GM23338 (cell line): ENCODE measurements around the gene RBM34. TPM values are rescaled to one million over a fixed set of nuclear protein-coding genes. Genes with fewer than 3 reads are reported as not detected.

ENCODE experiments used
- ATAC-seq: fragments of 200-7000 bp; cut with Tn5 transposase; 3 replicates; pipeline ENCODE4 v1.9.1; 2020
- DNase-seq: peaks from one replicate; pipeline ENCODE4 v3.0.0-alpha.2; 2015; ENCODE audit warnings: low spot score
- H2AFZ ChIP-seq: fragments of 200-600 bp; sonication (generic); 2 replicates; pipeline ENCODE4 v1.8.0; 2016; ENCODE audit warnings: antibody characterized with exemption, mild to moderate bottlenecking, moderate library complexity
- H3F3A ChIP-seq: fragments of 200-600 bp; sonication (generic); replicated peaks from 2 replicates; pipeline ENCODE4 v1.8.0; 2017; ENCODE audit warnings: antibody characterized with exemption, mixed run types, low read depth
- H3K27ac ChIP-seq: fragments of 200-600 bp; sonication (generic); 2 replicates; pipeline ENCODE4 v1.6.1; 2016; ENCODE audit warnings: low read depth
- H3K27me3 ChIP-seq: fragments of 200-600 bp; sonication (generic); 2 replicates; pipeline ENCODE4 v1.8.0; 2016; ENCODE audit warnings: mild to moderate bottlenecking, mixed run types, moderate library complexity; ENCODE audit not compliant: insufficient read depth
- H3K36me3 ChIP-seq: fragments of 200-600 bp; sonication (generic); 2 replicates; pipeline ENCODE4 v1.8.0; 2016; ENCODE audit warnings: mild to moderate bottlenecking; ENCODE audit not compliant: insufficient read depth
- H3K4me1 ChIP-seq: fragments of 200-600 bp; sonication (generic); 2 replicates; pipeline ENCODE4 v1.8.0; 2016; ENCODE audit warnings: mild to moderate bottlenecking, moderate library complexity; ENCODE audit not compliant: insufficient read depth
- H3K4me2 ChIP-seq: fragments of 200-600 bp; sonication (generic); 2 replicates; pipeline ENCODE4 v1.7.1; 2017; ENCODE audit warnings: mixed run types
- H3K4me3 ChIP-seq: fragments of 200-600 bp; sonication (generic); 2 replicates; pipeline ENCODE4 v1.6.1; 2016; ENCODE audit warnings: mixed run types
- H3K79me2 ChIP-seq: fragments of 200-600 bp; sonication (generic); replicated peaks from 2 replicates; pipeline ENCODE4 v1.8.0; 2017; ENCODE audit warnings: mild to moderate bottlenecking; ENCODE audit not compliant: insufficient read depth
- H3K9me2 ChIP-seq: fragments of 200-600 bp; sonication (generic); 2 replicates; pipeline ENCODE4 v1.8.0; 2017; ENCODE audit not compliant: insufficient read depth
- H4K20me1 ChIP-seq: fragments of 200-600 bp; sonication (generic); replicated peaks from 2 replicates; pipeline ENCODE4 v1.8.0; 2017; ENCODE audit warnings: mild to moderate bottlenecking; ENCODE audit not compliant: insufficient read depth
- H3K27ac Mint-ChIP-seq: 2 replicates; pipeline ENCODE4 v1.8.0; 2020; ENCODE audit warnings: inconsistent platforms, mild to moderate bottlenecking, moderate library complexity, mixed read lengths
- H3K27me3 Mint-ChIP-seq: 3 replicates; pipeline ENCODE4 v1.8.0; 2022; ENCODE audit warnings: low read depth, mild to moderate bottlenecking, moderate library complexity, mixed read lengths, inconsistent platforms; ENCODE audit not compliant: insufficient read depth, poor library complexity
- H3K36me3 Mint-ChIP-seq: 3 replicates; pipeline ENCODE4 v1.8.0; 2021; ENCODE audit warnings: low read depth, mild to moderate bottlenecking, inconsistent platforms, moderate library complexity, mixed read lengths
- H3K4me1 Mint-ChIP-seq: 3 replicates; pipeline ENCODE4 v1.8.0; 2020; ENCODE audit warnings: mild to moderate bottlenecking, inconsistent platforms, mixed read lengths
- H3K4me3 Mint-ChIP-seq: 3 replicates; pipeline ENCODE4 v1.8.0; 2021; ENCODE audit warnings: moderate library complexity, mild to moderate bottlenecking, inconsistent platforms, mixed read lengths
- H3K9me3 Mint-ChIP-seq: 3 replicates; pipeline ENCODE4 v1.8.0; 2020; ENCODE audit warnings: moderate library complexity, mild to moderate bottlenecking, inconsistent platforms, mixed read lengths
- CREB1 ChIP-seq: fragments of 250-450 bp; sonication (Bioruptor Pico); IDR thresholded peaks from 2 replicates; pipeline ENCODE4 v1.5.0; 2020; ENCODE audit warnings: low read depth, mild to moderate bottlenecking, moderate library complexity
- CTCF ChIP-seq, 2 experiments: fragments of 200-600 bp in 1 of 2; sonication (generic) in 1 of 2; conservative IDR thresholded peaks; 2 replicates each; pipeline versions ENCODE4 v1.5.1 to v1.6.1; 2016 to 2017; ENCODE audit warnings: antibody characterized with exemption in 2 of 2, low read depth in 2 of 2, mild to moderate bottlenecking in 2 of 2, moderate library complexity in 1 of 2
- EZH2 ChIP-seq: fragments of 200-600 bp; sonication (generic); IDR thresholded peaks from one replicate; pipeline ENCODE4 v1.8.0; 2017; ENCODE audit warnings: antibody characterized with exemption, mild to moderate bottlenecking, low read depth; ENCODE audit not compliant: unreplicated experiment
- JUNB ChIP-seq: IDR thresholded peaks from one replicate; pipeline ENCODE4 v1.6.1; 2016; ENCODE audit warnings: antibody characterized with exemption; ENCODE audit not compliant: unreplicated experiment
- NANOG ChIP-seq: IDR thresholded peaks from 2 replicates; pipeline ENCODE4 v1.6.1; 2016; ENCODE audit warnings: antibody characterized with exemption, borderline replicate concordance
- POLR2AphosphoS5 ChIP-seq: IDR thresholded peaks from 2 replicates; pipeline ENCODE4 v1.6.1; 2016; ENCODE audit warnings: antibody characterized with exemption, low read depth
- ZNF114 ChIP-seq: fragments of 250-450 bp; sonication (Bioruptor Pico); IDR thresholded peaks from 2 replicates; pipeline ENCODE4 v1.5.0; 2020; ENCODE audit warnings: mild to moderate bottlenecking, moderate library complexity
- ZNF331 ChIP-seq: fragments of 250-450 bp; sonication (Bioruptor Pico); IDR thresholded peaks from 2 replicates; pipeline ENCODE4 v1.5.0; 2020; ENCODE audit warnings: low read depth, mild to moderate bottlenecking, moderate library complexity
- ZNF462 ChIP-seq: fragments of 250-450 bp; sonication (Bioruptor Pico); IDR thresholded peaks from 2 replicates; pipeline ENCODE4 v1.5.0; 2020; ENCODE audit warnings: mild to moderate bottlenecking, moderate library complexity
- polyA plus RNA-seq: library from polyadenylated mRNA; unstranded; fragments of >200 nt; fragmentation: Nextera tagmentation; extraction: Ambion mirVana; gene quantifications from 2 replicates; pipeline ENCODE4 v1.2.1, GENCODE V29; 2016
- total RNA-seq: library from RNA; depleted of rRNA; stranded (reverse); fragments of >200 nt; shearing (Covaris generic); gene quantifications from 2 replicates; pipeline ENCODE4 v1.2.3, GENCODE V29; 2014

Gene RBM34
- total and polyA plus RNA-seq, 2 experiments from 2014 or later = 51.8 to 177 TPM

GRCh38 chr1:235127203-235127602, 33.8 kb downstream of the RBM34 start (continued):
- TF ChIP-seq ZNF462 (CRISPR knock-in tag) = no peak
- no peak for TF ChIP-seq NANOG
- TF ChIP-seq CREB1 (CRISPR knock-in tag) = no peak
- TF ChIP-seq EZH2 = no peak
- no peak for TF ChIP-seq CTCF (conservative IDR thresholded peaks at IDR 0.05; ENCODE audit: low read depth in 2 of 2)

- H3K27ac Mint-ChIP-seq = 0 out of 2 replicates have a peak overlapping the region, but pooled peaks have one; percentile 61
- Histone ChIP-seq H2AFZ (no peak overlapping the region), H3K27me3 (no peaks in the 10 kb centered on the region), H3K4me3 (0 out of 2 replicates have a peak overlapping the region, but pooled peaks have one; percentile 22), H3K36me3 (peaks cover 52% of the 10 kb centered on the region), H3K27ac (peak overlapping the region; percentile 14; the same call in 1 of the 2 replicates), H3K4me1 (peaks cover 24% of the 10 kb centered on the region), H4K20me1 (peaks cover 56% of the 10 kb centered on the region), H3F3A (no peaks in the 10 kb centered on the region; the same call in 1 of the 2 replicates), H3K9me2 (no peaks in the 10 kb centered on the region), H3K79me2 (peaks cover 90% of the 10 kb centered on the region), H3K4me2 (peak overlapping the region; percentile 56; the same call in 1 of the 2 replicates)
- H3K9me3 Mint-ChIP-seq = no peaks in the 10 kb centered on the region; the same call in 2 of the 3 replicates
- peaks cover 74% of the 10 kb centered on the region for H3K36me3 Mint-ChIP-seq
- H3K27me3 Mint-ChIP-seq = peaks cover 14% of the 10 kb centered on the region
- ATAC-seq (no peak), DNase-seq (no peak)
- peak overlapping the region; percentile 45; the same call in 1 of the 3 replicates for H3K4me3 Mint-ChIP-seq
- peaks cover 16% of the 10 kb centered on the region; the same call in 2 of the 3 replicates for H3K4me1 Mint-ChIP-seq
- TF ChIP-seq JUNB (no peak), POLR2AphosphoS5 (no peak), ZNF114 (CRISPR knock-in tag) (no peak), CREB1 (CRISPR knock-in tag) (no peak), ZNF331 (CRISPR knock-in tag) (no peak), NANOG (no peak), EZH2 (no peak), CTCF (conservative IDR thresholded peaks at IDR 0.05; ENCODE audit: low read depth in 2 of 2) (no peak)
Observed at GRCh38 chr1:235124665-235125064, 36.4 kb downstream of the RBM34 start.
